Measurements from ENCODE around the gene CCDC112.
"Not testable (repeated sequence)": the region's sequence is repeated elsewhere in the genome, so short reads cannot be mapped to it uniquely, and the experiment has no call there.

The CCDC112 gene

DNA sequence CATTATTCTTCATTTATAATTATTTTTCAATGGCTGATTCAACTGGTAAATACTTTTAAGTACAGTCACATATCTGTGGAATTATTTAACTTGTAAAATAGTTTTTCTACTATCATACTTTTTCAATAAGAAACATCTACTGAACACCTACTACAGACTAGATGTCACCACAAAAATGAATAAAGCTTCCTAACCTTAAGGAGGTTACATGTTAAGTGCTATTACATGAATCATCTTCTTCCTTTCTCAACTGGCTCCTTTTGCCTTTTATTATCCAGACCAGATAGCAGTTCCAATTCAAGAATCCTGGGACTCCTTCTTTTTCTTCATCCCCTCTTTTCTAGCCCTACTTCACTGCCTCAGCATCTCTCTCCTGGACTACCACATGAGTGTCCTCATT, 38.5 kb downstream of the CCDC112 start:
- DNase-seq: no peak

GRCh38 chr5:115249379-115249778, 47.1 kb downstream of the CCDC112 start:
- not testable (repeated sequence) for DNase-seq

GRCh38 chr5:115246361-115246991, 50.0 kb downstream of the CCDC112 start:
- DNase-seq: peak; percentile 23

DNA sequence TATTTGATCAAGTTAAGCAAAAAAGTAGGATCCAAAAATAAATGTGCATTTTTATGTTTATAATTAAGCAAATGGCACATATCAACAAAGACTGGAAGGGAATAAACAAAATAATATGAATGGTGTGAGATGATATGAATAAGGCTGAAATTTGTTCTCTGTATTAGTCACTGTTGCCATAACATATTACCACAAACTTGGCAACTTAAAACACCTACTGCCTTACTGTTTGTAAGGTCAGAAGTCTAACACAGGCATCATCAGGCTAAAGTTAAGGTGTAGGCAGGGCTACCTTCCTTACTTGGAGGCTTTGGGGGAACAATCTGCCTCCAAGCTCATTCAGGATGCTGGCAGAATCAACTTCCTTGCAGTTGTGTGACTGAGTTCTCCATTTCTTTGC, 53.0 kb downstream of the CCDC112 start:
- DNase-seq: no peak

- no peak for DNase-seq
These were observed 54.4 kb downstream of the CCDC112 start for GRCh38 chr5:115241881-115242642.

DNA sequence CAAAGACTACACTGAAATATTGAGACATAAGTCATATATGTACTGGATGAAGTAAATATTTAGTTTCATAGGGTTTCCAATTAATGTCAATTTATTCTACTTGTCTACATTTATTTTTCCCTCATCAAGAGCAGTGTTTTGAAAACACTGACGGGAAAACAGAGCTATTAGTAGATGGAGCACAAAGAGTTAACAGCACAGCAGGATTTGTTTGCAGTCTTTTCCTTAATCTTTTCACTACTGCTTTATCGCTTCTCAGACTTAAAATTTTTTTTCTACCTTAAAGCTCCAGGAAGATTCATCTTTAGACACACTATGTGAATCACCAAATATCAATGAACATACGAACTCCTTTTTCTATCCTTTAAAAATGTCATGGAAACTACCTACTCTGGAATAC, 59.4 kb downstream of the CCDC112 start:
- DNase-seq: no peak

- DNase-seq: no peak
These were observed 59.9 kb downstream of the CCDC112 start for GRCh38 chr5:115236599-115236998.

GRCh38 chr5:115231598-115231997, 64.9 kb downstream of the CCDC112 start:
- no peak for DNase-seq

DNA sequence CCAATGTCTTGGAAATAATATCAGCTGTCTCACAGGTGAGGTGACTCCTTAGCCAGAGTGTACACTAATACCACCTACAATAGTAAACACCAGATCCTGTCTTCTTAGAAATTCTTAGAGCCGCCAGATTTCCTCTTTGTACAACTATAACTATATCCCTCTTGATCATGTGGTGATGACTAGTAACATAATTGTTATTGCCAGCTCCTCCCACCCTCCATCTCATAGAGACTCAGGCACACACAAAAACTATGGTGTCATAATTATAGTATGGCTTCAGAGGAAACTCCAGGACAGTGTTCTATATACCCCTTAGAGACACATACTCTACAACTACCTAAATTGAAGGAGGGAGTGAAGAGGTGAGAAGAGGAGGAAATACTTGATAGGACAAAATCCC, 66.8 kb downstream of the CCDC112 start:
- no peak for DNase-seq

- DNase-seq: no peak
These were observed 69.2 kb downstream of the CCDC112 start for GRCh38 chr5:115227281-115227680.

Measured in OCI-M1 (cell line).